Stimulated activated CD4-positive, alpha-beta T cell treated with anti-CD3 and anti-CD28 coated beads, Interleukin-4, amount 100 ng/mL, for 1 hour (primary cell): ENCODE measurements around the gene ADCY1.

Source experiments
- DNase-seq: peaks from one replicate; pipeline ENCODE4 v3.0.0-alpha.2; 2020

ADCY1 gene

DNA sequence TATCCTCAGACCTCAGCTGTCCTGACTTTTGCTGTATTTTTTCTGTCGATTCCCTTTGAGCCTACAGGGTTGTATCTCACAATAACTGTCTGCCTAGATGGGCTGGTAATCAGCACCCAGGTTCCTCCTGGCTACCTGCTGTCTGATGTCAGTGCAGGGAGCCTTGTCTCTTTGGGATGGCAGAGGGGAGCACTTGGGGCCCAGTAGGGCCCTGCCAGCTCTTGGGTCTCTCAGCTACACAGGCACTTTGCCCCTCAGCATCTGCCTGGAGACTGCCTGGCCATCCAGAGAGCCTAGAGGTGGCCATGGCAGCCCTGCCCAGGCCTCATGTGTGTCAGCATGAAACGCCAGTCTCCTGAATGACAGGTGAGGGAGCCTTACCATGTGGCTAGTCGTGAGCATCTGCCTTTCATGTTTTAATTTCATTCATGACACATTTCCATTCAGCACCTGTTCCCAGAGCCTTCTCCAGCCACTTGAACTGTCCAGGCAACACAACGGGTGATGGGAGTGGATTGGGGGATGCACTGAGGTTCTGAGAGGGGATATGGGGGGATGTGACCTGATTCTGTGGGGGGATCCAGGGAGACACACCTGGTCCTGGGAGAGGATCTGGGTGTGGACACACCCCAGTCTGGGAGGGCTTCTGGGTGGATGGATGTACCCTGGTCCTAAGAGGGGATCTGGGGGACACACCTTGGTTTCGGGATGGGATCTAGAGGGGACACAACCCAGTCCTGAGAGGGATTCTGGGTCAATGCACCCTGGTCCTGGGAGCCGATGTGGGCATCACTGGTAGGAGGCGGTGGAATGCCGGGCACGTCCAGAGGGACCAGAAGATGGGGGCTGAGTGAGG, 21.9 kb downstream of the ADCY1 start:
- DNase-seq = no peak

DNA sequence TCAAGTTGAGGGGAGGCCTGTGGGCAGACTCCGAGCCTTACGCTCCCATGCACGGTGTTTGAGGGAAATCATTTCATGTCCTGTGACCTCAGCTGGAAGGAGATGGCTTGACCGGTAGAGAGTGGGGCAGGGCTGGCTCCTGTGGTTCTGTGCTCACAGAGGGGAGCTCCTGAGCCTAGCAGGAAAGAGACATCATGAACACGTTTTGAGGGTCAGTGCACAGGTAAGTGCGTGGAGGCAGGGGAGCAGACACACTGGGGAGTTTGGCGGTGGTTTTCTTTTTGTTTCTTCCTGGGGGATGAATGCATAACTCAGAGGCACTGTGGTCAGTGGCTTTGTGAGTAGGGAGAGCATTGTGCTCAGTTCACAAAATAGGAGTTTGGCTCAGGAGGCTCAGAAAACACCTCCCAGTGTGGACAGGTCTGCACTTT, 22.5 kb downstream of the ADCY1 start:
- no peak for DNase-seq

DNA sequence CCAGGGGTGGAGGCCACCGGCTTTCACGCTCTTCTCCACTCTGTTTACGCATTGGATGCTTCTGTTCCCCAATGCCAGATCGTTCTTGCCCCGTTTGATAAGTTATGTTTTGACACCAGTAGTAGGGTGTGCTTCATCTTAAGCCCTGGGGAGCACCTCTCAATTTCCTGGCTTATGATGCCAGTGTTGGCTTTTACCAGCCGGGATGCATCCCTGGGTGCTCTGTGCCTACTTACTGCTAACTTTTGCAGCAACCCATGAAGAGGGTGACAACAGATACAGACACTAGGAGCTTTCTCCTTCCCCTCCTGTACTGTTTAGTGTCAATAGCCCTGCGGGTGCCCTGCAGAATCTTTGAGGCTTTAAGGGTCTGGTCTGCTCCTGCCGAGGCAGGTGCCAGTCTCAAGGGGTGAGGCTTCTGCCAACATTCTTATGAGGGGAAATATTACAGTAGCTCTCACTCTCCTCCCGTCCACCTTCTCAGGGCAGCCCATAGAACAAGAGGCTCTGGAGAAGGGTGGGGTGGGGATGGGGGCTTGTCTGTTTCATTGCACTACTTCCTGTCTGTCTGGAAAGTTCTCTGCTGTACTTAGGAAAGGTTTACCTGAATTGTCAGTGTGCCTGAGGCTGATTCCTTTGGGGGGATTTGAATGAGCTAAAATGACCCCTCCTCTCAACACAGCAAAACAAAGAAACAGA, 23.3 kb downstream of the ADCY1 start:
- no peak for DNase-seq

DNA sequence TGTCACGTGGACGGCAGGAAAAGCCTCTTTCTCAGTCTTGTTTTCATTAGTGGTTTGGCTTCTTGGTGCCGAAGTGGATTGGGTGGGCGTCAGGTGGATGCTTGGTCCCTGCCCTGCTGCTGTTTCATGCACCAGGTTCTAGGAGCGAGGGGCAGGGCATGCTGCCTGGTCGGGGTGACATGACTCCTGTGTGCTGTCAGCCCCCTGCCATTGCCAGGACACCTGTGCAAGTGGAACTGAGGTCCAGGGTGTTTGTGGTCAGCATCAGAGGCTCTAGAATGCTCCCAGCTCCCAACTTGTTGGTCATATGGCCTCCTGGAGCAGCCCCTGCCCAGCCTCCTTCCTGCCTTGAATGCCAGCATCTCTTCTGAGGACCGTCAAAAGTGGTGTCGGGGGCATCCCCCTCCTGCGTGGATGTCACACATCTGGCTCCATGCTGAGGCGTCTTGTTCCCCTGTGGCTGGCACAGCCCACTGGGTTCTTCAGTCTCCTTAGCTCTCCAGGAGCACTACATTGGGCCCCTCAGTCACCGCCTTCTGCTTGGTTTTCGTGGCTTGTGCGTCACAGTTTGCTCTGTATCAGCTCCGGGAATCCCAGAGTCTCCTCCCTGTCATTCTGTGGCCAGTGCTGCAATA, 24.8 kb downstream of the ADCY1 start:
- DNase-seq = no peak

DNA sequence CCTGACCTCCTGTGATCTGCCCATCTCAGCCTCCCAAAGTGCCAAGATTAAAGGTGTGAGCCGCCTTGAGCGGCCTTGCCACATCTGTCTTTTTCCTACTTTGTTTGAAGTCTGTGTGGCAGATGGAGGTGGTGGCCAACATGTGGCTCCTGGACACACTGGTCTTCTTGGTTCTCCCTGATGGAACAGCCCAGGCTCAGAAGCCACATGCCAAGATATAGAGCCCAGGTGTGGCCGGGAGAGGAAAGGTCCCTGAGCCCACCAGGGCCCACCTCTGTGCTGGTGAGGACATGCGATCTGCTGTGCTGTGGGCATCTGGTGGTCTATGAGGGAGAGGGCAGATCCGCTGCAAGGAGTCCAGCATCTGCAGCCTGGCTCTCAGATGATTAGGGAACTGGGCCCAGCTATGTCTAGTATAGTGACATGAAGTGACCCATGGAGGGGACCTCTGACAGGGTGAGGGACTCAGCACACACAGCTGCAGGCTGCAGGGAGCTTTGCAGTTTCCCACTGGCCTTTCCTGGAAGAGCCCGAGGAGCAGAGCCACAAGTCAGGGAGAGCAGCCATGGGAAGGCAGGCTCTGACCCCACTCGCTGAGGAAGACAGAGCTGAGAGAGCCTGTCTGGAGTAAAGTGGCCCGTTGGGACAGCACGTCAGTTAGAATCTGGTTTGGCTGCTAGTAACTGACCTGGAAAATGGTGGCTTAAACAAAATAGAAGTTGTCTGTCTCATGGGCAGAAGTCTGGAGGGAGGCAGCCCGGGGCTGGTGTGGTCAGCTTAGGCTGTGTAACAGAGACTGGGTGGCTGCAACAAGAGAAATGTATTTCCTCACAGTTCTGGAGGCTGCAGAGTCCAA, 25.9 kb downstream of the ADCY1 start:
- no peak for DNase-seq

DNA sequence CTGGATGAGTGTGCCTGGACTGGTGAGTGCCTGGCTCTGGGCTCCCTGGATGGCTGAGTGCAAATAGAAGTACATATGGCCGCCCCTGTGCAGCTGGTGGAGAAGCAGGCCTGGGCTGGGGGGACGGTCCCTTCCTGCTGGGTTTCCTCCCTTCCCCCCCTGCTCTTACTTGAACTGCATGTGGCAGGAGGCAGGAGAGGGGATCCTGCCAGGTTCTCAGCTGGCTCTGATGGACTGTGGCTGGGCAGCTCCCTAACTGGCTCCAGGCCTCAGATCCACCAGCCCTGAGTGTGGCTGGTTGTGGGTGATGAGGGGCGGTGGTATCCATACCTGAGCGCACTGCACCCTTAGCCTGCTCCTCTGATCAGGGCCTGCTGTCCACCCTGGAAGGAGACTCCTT, 26.9 kb downstream of the ADCY1 start:
- no peak for DNase-seq

DNA sequence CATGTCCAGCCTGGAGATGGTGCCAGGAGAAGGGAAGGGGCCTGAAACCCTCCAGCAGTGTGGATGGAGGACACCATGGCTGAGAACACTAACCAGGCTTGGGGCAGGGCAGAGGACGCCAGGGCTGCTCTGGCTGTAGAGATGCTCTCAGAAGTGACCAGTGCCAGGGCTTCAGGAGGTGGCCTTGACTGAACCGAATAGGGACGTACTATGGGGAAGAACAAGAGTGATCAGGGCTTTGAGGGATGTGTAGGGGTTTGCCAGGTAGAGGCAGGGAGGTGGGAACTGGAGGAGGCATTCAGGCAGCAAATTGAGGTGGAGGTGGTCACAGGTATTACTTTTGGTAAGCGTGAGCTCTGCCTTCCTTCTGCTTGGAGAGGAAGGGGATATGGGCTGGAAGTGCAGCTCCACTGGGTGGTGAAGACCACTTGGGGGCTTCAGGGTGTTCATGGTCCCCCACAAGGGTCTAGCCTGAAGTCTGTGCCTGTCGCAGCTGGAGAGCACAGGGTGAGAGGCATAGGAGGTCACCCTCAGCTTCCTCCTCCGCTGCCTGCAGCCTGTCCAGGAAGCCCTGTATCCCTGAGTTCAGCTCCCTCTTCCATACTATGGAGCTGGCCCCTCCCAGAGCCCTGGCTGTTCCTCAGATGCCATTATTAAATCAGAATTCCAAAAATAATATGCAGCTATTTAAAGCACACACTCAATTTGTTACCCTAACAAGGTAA, 27.8 kb downstream of the ADCY1 start:
- no peak for DNase-seq

DNA sequence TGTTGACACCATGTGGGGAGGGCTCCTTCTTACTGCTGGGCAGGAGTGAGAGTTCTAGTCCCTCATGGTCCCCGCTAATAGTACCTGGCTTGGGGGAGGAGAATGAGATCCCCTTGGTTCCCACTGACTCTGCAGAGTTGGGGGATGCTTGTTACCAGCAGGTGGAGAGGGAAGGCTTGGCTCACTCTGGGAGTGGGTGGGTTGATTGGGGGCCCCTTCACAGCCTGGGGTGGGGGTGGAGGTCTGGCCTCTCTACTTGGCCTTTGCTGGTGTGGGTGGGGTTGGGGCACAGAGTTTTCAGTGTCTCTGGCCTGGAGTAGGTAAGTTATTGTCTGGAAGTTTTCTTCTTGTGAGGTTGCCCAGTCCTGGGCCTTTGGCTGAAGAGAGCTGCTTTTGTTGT, 31.9 kb downstream of the ADCY1 start:
- DNase-seq = no peak

DNA sequence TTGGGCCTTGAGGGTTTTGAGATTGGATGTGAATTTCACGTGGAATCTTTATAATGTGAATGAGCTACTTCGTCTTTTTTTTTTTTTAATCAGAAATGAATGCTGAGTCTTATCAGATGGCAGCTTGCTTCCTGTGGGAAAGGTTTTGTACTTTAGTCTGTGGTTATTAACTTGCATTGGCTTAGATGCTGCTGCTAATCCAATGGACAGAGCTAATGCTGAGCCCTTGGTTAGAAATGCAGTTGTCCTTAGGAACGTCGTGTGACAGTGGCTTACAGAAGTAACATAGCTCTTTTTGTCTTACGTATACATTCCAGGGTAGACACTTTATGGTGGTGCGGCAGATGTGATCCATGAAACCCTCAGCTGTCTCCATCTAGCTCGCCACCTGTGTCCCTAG, 32.8 kb downstream of the ADCY1 start:
- DNase-seq = no peak

DNA sequence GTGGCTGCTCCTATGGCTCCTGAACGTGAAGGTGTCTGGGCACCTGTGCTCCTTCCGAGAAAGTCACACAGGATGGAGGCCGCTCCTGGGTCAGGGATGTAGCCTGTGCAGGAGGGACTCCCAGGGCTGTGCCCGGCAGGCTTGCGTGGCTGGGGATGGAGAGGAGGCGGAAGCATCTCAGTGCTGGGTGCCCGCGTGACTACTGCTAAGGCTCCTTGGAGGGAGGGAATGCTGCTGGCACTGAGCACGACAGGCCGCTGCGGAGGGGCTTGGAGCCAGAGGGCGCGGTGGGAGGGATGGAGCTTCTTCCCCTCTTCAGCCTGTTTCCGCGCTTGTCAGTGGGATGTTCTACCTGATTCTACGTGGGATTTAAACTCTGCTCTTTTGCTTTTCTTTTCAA, 35.0 kb downstream of the ADCY1 start:
- no peak for DNase-seq

DNA sequence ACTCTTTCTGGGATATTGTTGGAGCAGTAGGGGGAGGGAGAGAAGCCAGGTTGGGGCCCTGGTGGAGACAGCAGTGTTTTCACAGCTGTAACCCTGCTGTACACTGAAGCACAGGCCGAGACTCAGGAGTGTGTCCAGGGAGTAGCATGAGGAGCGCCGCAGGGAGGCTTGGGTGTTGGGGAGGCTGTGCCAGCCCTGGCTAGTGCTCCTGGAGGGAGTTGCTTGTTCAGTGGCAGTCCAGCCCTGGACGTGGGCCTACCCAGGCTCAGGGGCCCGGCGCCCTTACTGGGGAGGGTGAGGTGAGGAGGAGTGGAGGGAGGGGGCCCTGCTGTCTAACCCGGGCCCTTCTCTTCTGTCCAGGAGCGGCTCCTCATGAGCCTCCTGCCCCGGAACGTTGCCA, 35.9 kb downstream of the ADCY1 start:
- DNase-seq = no peak

DNA sequence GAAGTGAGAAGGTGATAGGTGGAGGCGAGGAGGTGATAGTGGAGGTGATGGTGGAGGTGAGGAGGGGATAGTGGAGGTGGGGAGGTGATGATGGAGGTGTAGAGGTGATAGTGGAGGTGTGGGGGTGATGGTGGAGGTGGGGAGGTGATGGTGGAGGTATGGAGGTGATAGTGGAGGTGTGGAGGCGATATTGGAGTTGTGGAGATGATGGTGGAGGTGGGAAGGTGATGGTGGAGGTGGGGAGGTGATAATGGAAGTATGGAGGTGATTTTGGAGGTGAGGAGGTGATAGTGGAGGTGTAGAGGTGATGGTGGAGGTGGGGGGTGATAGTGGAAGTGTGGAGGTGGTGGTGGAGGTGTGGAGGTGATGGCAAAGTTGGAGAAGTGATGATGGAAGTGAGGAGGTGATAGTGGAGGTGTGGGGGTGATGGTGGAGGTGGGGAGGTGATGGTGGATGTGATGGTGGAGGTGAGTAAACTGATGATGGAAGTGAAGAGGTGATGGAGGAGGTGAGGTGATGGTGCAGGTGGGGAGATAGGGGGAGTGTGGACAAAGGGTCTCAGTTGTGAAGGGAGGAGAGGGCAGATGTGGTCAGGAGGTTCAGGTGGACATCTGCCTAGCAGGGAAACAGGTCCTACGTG, 36.6 kb downstream of the ADCY1 start:
- DNase-seq = no peak

DNA sequence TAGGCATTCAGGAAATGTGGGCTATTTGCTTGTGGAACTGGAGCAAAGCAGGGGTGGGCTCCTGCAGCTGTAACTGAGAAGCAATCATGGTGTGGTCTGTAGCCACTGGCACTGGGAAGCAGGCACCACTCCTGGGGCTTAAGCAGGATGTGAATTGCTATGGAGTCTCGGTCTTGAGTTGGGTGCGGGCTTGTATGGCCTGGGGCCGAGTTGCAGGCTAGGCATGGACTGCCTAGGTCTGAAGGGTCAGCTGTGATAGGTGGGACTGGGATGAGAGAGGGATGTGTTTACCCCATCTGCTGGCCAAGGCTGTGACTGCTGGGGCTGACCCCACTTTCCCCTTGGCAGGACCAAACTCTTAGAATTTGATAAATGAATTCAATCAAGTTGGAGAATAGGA, 43.0 kb downstream of the ADCY1 start:
- DNase-seq = no peak

DNA sequence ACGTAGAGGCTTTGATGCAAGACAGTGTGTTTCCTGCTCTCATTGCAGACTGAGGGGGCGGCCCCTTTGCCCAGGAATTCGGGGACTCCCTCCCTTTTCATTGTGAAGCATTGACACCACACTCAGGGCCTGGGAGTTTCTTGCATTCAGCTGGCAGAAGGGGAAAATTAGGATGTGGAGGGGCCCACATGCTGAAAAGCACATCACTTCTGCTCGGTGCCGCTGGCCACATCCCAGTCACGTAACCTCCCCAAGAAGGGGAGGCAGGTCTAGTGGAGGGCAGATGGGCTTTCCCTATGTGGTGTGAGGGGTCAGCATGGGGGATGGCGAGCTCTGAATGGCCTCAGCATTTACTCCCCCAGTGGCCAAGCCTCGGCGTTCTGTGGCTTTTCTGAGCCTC, 47.9 kb downstream of the ADCY1 start:
- DNase-seq = no peak

DNA sequence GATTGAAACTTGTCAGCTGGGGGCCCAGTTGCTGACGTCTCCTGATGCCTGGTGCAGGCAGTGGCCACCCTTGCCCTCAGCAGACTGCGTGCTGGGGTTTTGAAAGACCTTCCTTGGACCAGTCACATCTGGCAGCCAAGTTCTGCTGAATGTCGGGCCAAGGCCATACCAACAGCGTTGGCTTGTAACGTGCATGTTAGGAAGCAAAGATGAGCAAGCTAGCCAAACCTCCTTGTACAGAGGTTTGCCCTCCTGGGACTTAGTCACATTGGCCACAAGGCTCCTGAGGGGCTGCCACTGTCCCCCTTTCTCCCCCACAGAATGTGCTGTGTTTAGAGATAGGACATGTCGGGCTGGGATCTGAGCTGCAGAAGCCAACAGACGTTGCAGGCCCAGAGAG, 49.0 kb downstream of the ADCY1 start:
- no peak for DNase-seq

DNA sequence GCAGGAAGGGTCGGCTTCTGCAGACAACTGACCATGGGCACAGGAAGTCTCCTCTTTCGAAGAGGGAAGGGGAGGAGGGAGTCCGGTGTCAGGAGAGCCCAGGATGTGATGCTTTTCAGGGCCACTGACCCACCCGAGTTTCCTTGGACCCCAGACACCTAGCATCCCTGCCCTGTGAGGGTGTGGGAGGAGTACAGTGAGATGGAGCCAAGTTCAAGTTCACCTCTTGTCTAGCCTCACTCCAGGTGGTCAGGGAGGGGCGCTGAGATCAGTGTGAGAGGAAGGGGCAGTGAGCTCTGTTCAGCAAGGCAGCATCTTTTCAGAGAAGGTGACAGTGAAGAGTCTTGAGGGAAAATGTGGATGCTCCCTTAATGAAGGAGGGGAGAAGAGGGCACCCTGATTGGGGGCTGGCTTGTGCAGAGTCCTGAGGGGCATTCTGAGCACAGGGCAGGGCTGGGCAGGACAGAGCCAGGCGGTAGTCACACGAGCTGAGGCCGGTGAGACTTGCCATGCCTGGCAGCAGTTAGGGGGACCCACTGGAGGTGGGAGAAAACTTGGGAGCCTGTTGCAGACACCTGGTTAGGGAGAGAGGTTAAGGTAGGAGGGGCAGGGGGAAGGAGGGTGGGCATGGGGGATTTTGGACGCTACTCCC, 49.7 kb downstream of the ADCY1 start:
- no peak for DNase-seq

DNA sequence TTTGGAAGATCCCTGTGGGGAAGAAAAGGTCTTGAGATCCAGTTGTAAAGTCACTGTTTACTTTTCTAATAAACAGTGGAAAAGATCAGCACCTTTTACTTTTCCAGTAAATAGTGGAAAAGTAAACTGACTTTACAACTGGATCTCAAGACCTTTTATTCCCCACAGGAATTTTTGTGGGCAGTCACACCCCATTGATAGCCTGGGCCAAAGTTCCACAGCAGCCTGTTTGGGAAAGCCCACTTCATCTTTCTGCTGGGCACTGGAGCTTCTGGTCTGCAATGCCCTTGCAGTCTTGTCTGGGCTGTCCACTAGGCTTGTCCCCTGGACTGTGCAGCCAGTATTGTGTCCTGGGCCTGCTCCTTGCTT, 50.2 kb downstream of the ADCY1 start:
- DNase-seq = no peak

DNA sequence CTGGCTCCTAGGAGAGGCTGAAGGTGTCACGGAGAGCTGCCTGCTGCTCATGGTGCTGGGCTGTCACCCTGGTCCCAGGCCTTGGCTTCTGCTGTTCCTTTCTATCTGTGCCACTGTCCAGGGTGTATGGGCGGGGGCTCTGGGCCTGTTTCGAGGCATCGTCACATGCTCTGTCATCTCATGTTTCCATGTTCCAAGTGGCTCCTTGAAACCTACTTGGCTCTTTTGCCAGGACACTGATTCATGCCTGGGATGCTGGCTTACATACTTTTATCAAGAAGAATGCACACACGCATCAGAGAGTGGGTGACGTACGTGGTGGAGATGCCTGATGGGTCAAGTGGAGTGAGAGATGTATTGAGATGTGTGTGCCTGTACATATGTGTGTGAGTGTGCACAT, 50.9 kb downstream of the ADCY1 start:
- DNase-seq = no peak

DNA sequence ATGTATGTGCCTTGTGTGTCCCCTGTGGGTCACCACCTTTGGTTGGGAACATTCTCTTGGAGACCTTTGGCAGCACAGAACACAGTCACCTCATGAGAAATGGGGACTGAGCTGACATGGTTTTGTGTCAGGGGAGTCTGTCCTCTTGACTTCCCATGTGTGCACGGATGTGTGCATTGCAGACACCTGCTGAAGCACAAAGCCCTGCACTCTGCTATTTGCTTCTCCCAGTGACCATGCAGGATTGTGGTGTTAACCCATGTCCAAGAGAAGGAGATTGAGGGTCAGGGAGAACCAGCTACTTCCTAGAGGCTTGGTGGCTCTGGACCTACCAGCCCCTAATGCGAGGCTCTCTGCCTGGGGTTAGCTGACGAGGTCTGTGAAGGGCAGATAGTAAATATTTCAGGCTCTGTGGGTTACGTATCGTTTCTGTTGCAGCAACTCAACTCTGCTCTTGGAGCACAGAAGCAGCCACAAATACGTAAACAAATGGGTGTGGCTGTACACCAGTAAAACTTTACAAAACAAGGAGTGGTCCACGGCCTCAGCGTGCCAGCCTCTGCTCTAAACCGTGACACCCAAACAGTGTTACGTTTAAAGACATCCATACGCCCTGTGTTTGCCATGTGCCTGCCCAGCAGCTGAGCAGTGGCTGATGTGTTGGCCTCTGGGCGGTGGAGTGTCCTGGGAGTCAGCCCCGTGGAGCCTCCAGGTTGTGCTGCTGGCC, 51.7 kb downstream of the ADCY1 start:
- no peak for DNase-seq
